Heart left ventricle (tissue), 16 donors: Measurements from ENCODE around the gene RGS17. TPM values are rescaled to one million over a fixed set of nuclear protein-coding genes. Genes with fewer than 3 reads are reported as not detected.

Experiments used
- ATAC-seq, 4 donors: fragments of 200-7000 bp; cut with Tn5 transposase; one replicate each; pipeline ENCODE4 v1.9.1; 2020 to 2022; ENCODE audit warnings: moderate library complexity in 4 of 4, mild to moderate bottlenecking in 3 of 4, moderate number of reproducible peaks in 1 of 4
- DNase-seq, 5 donors: peaks; one replicate each; pipeline ENCODE4 v3.0.0-alpha.2; 2020
- H3K27ac ChIP-seq, 12 donors: fragments of 200-600 bp; sonication (generic) in 4 of 12; one replicate each; pipeline versions ENCODE4 v1.5.0 to v1.8.0; 2016 to 2022; ENCODE audit warnings: mild to moderate bottlenecking in 2 of 12
- H3K27me3 ChIP-seq, 9 donors: fragments of 200-600 bp; sonication (generic) in 2 of 9; one replicate each; pipeline versions ENCODE4 v1.5.1 to v1.8.0; 2016 to 2022; ENCODE audit warnings: mild to moderate bottlenecking in 3 of 9
- H3K36me3 ChIP-seq, 9 donors: fragments of 200-600 bp; sonication (generic) in 2 of 9; one replicate each; pipeline versions ENCODE4 v1.5.0 to v1.8.0; 2018 to 2022; ENCODE audit warnings: mild to moderate bottlenecking in 2 of 9
- H3K4me1 ChIP-seq, 12 donors: fragments of 200-600 bp; sonication (generic) in 4 of 12; one replicate each; pipeline versions ENCODE4 v1.5.0 to v1.8.0; 2016 to 2022; ENCODE audit warnings: mild to moderate bottlenecking in 3 of 12
- H3K4me3 ChIP-seq, 12 donors: fragments of 200-600 bp; sonication (generic) in 4 of 12; one replicate each; pipeline versions ENCODE4 v1.5.0 to v1.8.0; 2017 to 2022; ENCODE audit warnings: mild to moderate bottlenecking in 9 of 12, moderate library complexity in 4 of 12
- H3K9me3 ChIP-seq, 12 donors: fragments of 200-600 bp; sonication (generic) in 4 of 12; one replicate each; pipeline versions ENCODE4 v1.5.0 to v1.8.0; 2016 to 2022; ENCODE audit warnings: mild to moderate bottlenecking in 1 of 12
- CTCF ChIP-seq, 12 donors: fragments of 200-600 bp; sonication (generic) in 4 of 12; IDR thresholded peaks; one replicate each; pipeline versions ENCODE4 v1.5.0 to v1.8.0; 2018 to 2022; ENCODE audit warnings: antibody characterized with exemption in 12 of 12, mild to moderate bottlenecking in 5 of 12
- POLR2A ChIP-seq, 2 donors: fragments of 450-650 bp; IDR thresholded peaks; one replicate each; pipeline ENCODE4 v1.6.1; 2017; ENCODE audit warnings: antibody characterized with exemption in 2 of 2, mild to moderate bottlenecking in 2 of 2, moderate library complexity in 2 of 2
- WGBS, 4 donors: extraction: QIAGEN DNeasy Blood & Tissue Kit in 2 of 4; methylation state at CpG; one replicate each; pipeline versions ENCODE4 v1.1.5 to v1.1.7; 2013 to 2018; 5-methylcytosine and 5-hydroxymethylcytosine counted together
- intact Hi-C, 10 donors: fragments of 100-400 bp; cut with DNase I; formaldehyde crosslinking; loops; one replicate each; pipeline versions ENCODE4 v1.11.1 to v1.14.2; 2022
- polyA plus RNA-seq, 2 donors: library from polyadenylated mRNA; stranded (reverse); fragments of 200-250 nt; gene quantifications; one replicate each; pipeline ENCODE4 v1.2.3, GENCODE V29; 2013
- total RNA-seq, 9 donors: library from RNA; depleted of rRNA in 2 of 9; stranded (reverse); fragments of >200 nt in 2 of 9; fragmentation: NEBNext Ultra II Directional in 3 of 9; extraction: Animal tissue kit (Norgen Biotek cat#: 25700) in 3 of 9; gene quantifications; one replicate each; pipeline versions ENCODE4 v1.1.0 to v1.2.4, GENCODE V29; 2016 to 2023
- donor health status: ischemic (EF 13 %, LVEDD 7.1; RV severe dilation, severe dysfunction).
- donor health status: healthy with polysubstance abuse.
- donor health status: DM: no; HTN: yes; CAD: no.
- donor health status: DM: no; HTN: no; CAD: no.
- donor health status: ischemic (EF 25% LVEDD 6.9; RV normal size, moderate dysfunction).
- donor health status: ischemic (EF 25% LVEDD 5.7; RV mildly dilated, moderate dysfunction).
- donor health status: healthy.
- donor health status: DM: yes; HTN: yes; CAD: no.
- donor health status: ischemic (EF 35%, LVEDD 5.7; RV mildly dilated, moderate dysfunction).
- donor health status: nonischemic (EF 11% LVEDD 7.7; RV severe dilation, severe dysfunction).
- donor health status: DM: yes; HTN: yes; CAD: no.
- donor health status: PGD.
- donor health status: ischemic (EF 29% LVEDD 5.4; RV normal size, mild dysfunction).
- donor health status: nonischemic (EF 23%, LVEDD 6.1; RV moderate dilation, normal function).

Gene RGS17
- total and polyA plus RNA-seq, 11 donors, result under 0.01 to 0.53 (median 0.19) TPM; not detected in 1

GRCh38 chr6:153056308-153056707, 74.8 kb downstream of the RGS17 start:
- WGBS, 4 donors, result 69 to 89% (median 81%) methylated on average over 2 of the region's 2 CpGs
- intact Hi-C loops, result no loop called here
- no peaks in the 10 kb centered on the region for H3K36me3 ChIP-seq
- H3K27ac ChIP-seq, result no peak overlapping the region
- no peaks in the 10 kb centered on the region for H3K4me1 ChIP-seq
- no peak overlapping the region for H3K4me3 ChIP-seq
- no peaks in the 10 kb centered on the region for H3K27me3 ChIP-seq
- TF ChIP-seq POLR2A (IDR thresholded peaks at IDR 0.05) (no peak), CTCF (IDR thresholded peaks at IDR 0.05) (no peak)
- no peaks in the 10 kb centered on the region for H3K9me3 ChIP-seq
- DNase-seq, result no peak
- no peak for ATAC-seq

- H3K27me3 ChIP-seq, result no peaks in the 10 kb centered on the region
- DNase-seq (no peak), ATAC-seq (no peak)
- H3K27ac ChIP-seq, result no peak overlapping the region
- H3K36me3 ChIP-seq, result no peaks in the 10 kb centered on the region
- H3K4me3 ChIP-seq, result no peak overlapping the region
- intact Hi-C loops, result no loop called here
- no peaks in the 10 kb centered on the region for H3K9me3 ChIP-seq
- H3K4me1 ChIP-seq, result no peaks in the 10 kb centered on the region
- TF ChIP-seq CTCF (IDR thresholded peaks at IDR 0.05), result no peak
- no peak for TF ChIP-seq POLR2A (IDR thresholded peaks at IDR 0.05)
These were observed 79.3 kb downstream of the RGS17 start for GRCh38 chr6:153051801-153052200.

GRCh38 chr6:153048631-153049030, 82.5 kb downstream of the RGS17 start:
- no peak for DNase-seq
- no peaks in the 10 kb centered on the region for H3K27me3 ChIP-seq
- no peak overlapping the region for H3K27ac ChIP-seq
- no peak overlapping the region for H3K4me3 ChIP-seq
- no peaks in the 10 kb centered on the region for H3K9me3 ChIP-seq
- WGBS, 4 donors, result 94 to 96% (median 94%) methylated on average over 3 of the region's 3 CpGs
- intact Hi-C loops, result no loop called here
- no peak for ATAC-seq
- no peaks in the 10 kb centered on the region for H3K4me1 ChIP-seq
- no peaks in the 10 kb centered on the region for H3K36me3 ChIP-seq
- no peak for TF ChIP-seq CTCF (IDR thresholded peaks at IDR 0.05)
- TF ChIP-seq POLR2A (IDR thresholded peaks at IDR 0.05), result no peak

- Histone ChIP-seq H3K4me3 (no peak overlapping the region), H3K27me3 (no peaks in the 10 kb centered on the region), H3K36me3 (no peaks in the 10 kb centered on the region), H3K27ac (no peak overlapping the region), H3K9me3 (no peaks in the 10 kb centered on the region), H3K4me1 (no peaks in the 10 kb centered on the region)
- intact Hi-C loops, result no loop called here
- DNase-seq (no peak), ATAC-seq (no peak)
- 49 to 96% (median 63%) methylated on average over 2 of the region's 2 CpGs for WGBS, 4 donors
- TF ChIP-seq POLR2A (IDR thresholded peaks at IDR 0.05) (no peak), CTCF (IDR thresholded peaks at IDR 0.05) (no peak)
These were observed 83.7 kb downstream of the RGS17 start for GRCh38 chr6:153047386-153047785.
